ENCODE measurements around the gene TRAPPC10. TPM values are rescaled to one million over a fixed set of nuclear protein-coding genes. Genes with fewer than 3 reads are reported as not detected.

The TRAPPC10 gene
- polyA plus RNA-seq, 3 donors from 2014 or later: 42.0 to 74.7 (median 43.2) TPM

- Mint-ChIP-seq H3K4me1 (peaks cover 71 to 91% of the 10 kb centered on the region in 2 donors), H3K27me3 (ENCODE audit: low read depth in 3 of 3) (peaks cover 8 to 11% (median 8%) of the 10 kb centered on the region in 3 donors), H3K4me3 (no peak overlapping the region), H3K36me3 (peaks cover 36 to 62% (median 41%) of the 10 kb centered on the region in 3 donors), H3K9me3 (no peaks in the 10 kb centered on the region), H3K27ac (peak overlapping the region; percentile 74 to 100 (median 84))
- no peak for DNase-seq
These were observed 60.0 kb downstream of the TRAPPC10 start for GRCh38 chr21:44072111-44072510.

- peak overlapping the region; percentile 19 to 60 (median 33) for H3K4me3 Mint-ChIP-seq
- peaks cover 71 to 89% of the 10 kb centered on the region in 2 donors for H3K4me1 Mint-ChIP-seq
- peaks cover 5 to 7% (median 6%) of the 10 kb centered on the region in 3 donors for H3K27me3 Mint-ChIP-seq (ENCODE audit: low read depth in 3 of 3)
- peak in 2 of 3 donors; percentile 47 to 50 for DNase-seq
- no peaks in the 10 kb centered on the region for H3K9me3 Mint-ChIP-seq
- H3K27ac Mint-ChIP-seq: peak overlapping the region; percentile 77 to 100 (median 84)
- peaks cover 42 to 60% (median 48%) of the 10 kb centered on the region in 3 donors for H3K36me3 Mint-ChIP-seq
These were observed 62.3 kb downstream of the TRAPPC10 start for GRCh38 chr21:44074315-44074958.

GRCh38 chr21:44076316-44076715 lies 64.2 kb downstream of the TRAPPC10 start:
- Mint-ChIP-seq H3K27ac (peak overlapping the region; percentile 59 to 86 (median 69)), H3K36me3 (peaks cover 48 to 61% (median 53%) of the 10 kb centered on the region in 3 donors), H3K4me3 (no peak overlapping the region), H3K4me1 (peaks cover 76 to 89% of the 10 kb centered on the region in 2 donors), H3K27me3 (ENCODE audit: low read depth in 3 of 3) (peaks cover 0 to 11% (median 10%) of the 10 kb centered on the region in 3 donors), H3K9me3 (no peaks in the 10 kb centered on the region)
- no peak for DNase-seq

- Mint-ChIP-seq H3K4me1 (peaks cover 79 to 90% of the 10 kb centered on the region in 2 donors), H3K9me3 (no peaks in the 10 kb centered on the region), H3K36me3 (peaks cover 48 to 72% (median 52%) of the 10 kb centered on the region in 3 donors), H3K4me3 (peak overlapping the region; percentile 15 to 53 (median 45)), H3K27ac (peak overlapping the region; percentile 77 to 99 (median 92)), H3K27me3 (ENCODE audit: low read depth in 3 of 3) (peaks cover 7 to 28% (median 19%) of the 10 kb centered on the region in 3 donors)
- DNase-seq: no peak
These were observed 66.4 kb downstream of the TRAPPC10 start for GRCh38 chr21:44078411-44078981.

- no peak for DNase-seq
- Mint-ChIP-seq H3K27me3 (ENCODE audit: low read depth in 3 of 3) (peaks cover 16 to 33% (median 26%) of the 10 kb centered on the region in 3 donors), H3K4me1 (peaks cover 80 to 90% of the 10 kb centered on the region in 2 donors), H3K36me3 (peaks cover 47 to 71% (median 48%) of the 10 kb centered on the region in 3 donors), H3K27ac (peak overlapping the region; percentile 82 to 100 (median 96)), H3K4me3 (peak overlapping the region in 4 of 5 donors; percentile 15 to 50 (median 24)), H3K9me3 (no peaks in the 10 kb centered on the region)
These were observed 67.3 kb downstream of the TRAPPC10 start for GRCh38 chr21:44079446-44079845.

GRCh38 chr21:44079846-44080245 lies 67.7 kb downstream of the TRAPPC10 start:
- Mint-ChIP-seq H3K36me3 (peaks cover 48 to 73% (median 52%) of the 10 kb centered on the region in 3 donors), H3K4me3 (peak overlapping the region in 4 of 5 donors; percentile 28 to 67 (median 56)), H3K27me3 (ENCODE audit: low read depth in 3 of 3) (peaks cover 17 to 37% (median 29%) of the 10 kb centered on the region in 3 donors), H3K27ac (peak overlapping the region; percentile 91 to 100 (median 99)), H3K4me1 (peaks cover 81 to 90% of the 10 kb centered on the region in 2 donors), H3K9me3 (no peaks in the 10 kb centered on the region)
- DNase-seq: no peak

- Mint-ChIP-seq H3K27ac (peak overlapping the region; percentile 99 to 100 (median 99)), H3K9me3 (no peaks in the 10 kb centered on the region), H3K27me3 (ENCODE audit: low read depth in 3 of 3) (peaks cover 34 to 61% (median 50%) of the 10 kb centered on the region in 3 donors), H3K36me3 (peaks cover 44 to 73% (median 53%) of the 10 kb centered on the region in 3 donors), H3K4me3 (peak overlapping the region; percentile 84 to 96 (median 92)), H3K4me1 (peaks cover 98 to 100% of the 10 kb centered on the region in 2 donors)
- peak; percentile 44 to 49 (median 48) for DNase-seq
These were observed 70.7 kb downstream of the TRAPPC10 start for GRCh38 chr21:44082648-44083440.

- peak overlapping the region; percentile 84 to 96 (median 92) for H3K4me3 Mint-ChIP-seq
These were observed 71.7 kb downstream of the TRAPPC10 start for GRCh38 chr21:44083631-44084291.

GRCh38 chr21:44084496-44085241 lies 72.6 kb downstream of the TRAPPC10 start:
- Mint-ChIP-seq H3K27ac (peak overlapping the region; percentile 99 to 100 (median 99)), H3K27me3 (ENCODE audit: low read depth in 3 of 3) (peaks cover 50 to 69% (median 55%) of the 10 kb centered on the region in 3 donors), H3K4me3 (peak overlapping the region; percentile 84 to 96 (median 92)), H3K36me3 (peaks cover 46 to 76% (median 55%) of the 10 kb centered on the region in 3 donors), H3K4me1 (peaks cover 99 to 100% of the 10 kb centered on the region in 2 donors), H3K9me3 (no peaks in the 10 kb centered on the region)
- peak; percentile 53 to 62 (median 57) for DNase-seq

More at GRCh38 chr21:44083631-44084291, 71.7 kb downstream of the TRAPPC10 start:
- peak; percentile 89 to 92 (median 91) for DNase-seq
- Mint-ChIP-seq H3K9me3 (no peaks in the 10 kb centered on the region), H3K36me3 (peaks cover 43 to 73% (median 53%) of the 10 kb centered on the region in 3 donors), H3K4me1 (peaks cover 99 to 100% of the 10 kb centered on the region in 2 donors), H3K27ac (peak overlapping the region; percentile 99 to 100 (median 99)), H3K27me3 (ENCODE audit: low read depth in 3 of 3) (peaks cover 41 to 64% (median 51%) of the 10 kb centered on the region in 3 donors)

GRCh38 chr21:44085491-44086321 lies 73.6 kb downstream of the TRAPPC10 start:
- Mint-ChIP-seq H3K36me3 (peaks cover 44 to 76% (median 51%) of the 10 kb centered on the region in 3 donors), H3K9me3 (no peaks in the 10 kb centered on the region), H3K27me3 (ENCODE audit: low read depth in 3 of 3) (peaks cover 53 to 72% (median 55%) of the 10 kb centered on the region in 3 donors), H3K4me3 (peak overlapping the region; percentile 84 to 96 (median 92)), H3K27ac (peak overlapping the region; percentile 99 to 100 (median 99)), H3K4me1 (peaks cover 99 to 100% of the 10 kb centered on the region in 2 donors)
- peak in 2 of 3 donors; percentile 32 to 34 for DNase-seq

GRCh38 chr21:44086636-44087425 lies 74.7 kb downstream of the TRAPPC10 start:
- no peaks in the 10 kb centered on the region for H3K9me3 Mint-ChIP-seq
- peaks cover 40 to 72% (median 45%) of the 10 kb centered on the region in 3 donors for H3K36me3 Mint-ChIP-seq
- peak overlapping the region; percentile 99 to 100 (median 99) for H3K27ac Mint-ChIP-seq
- peaks cover 53 to 66% (median 53%) of the 10 kb centered on the region in 3 donors for H3K27me3 Mint-ChIP-seq (ENCODE audit: low read depth in 3 of 3)
- no peak for DNase-seq
- H3K4me3 Mint-ChIP-seq: peak overlapping the region; percentile 84 to 96 (median 92)
- H3K4me1 Mint-ChIP-seq: peaks cover 89 to 92% of the 10 kb centered on the region in 2 donors
